Liver (tissue), 9 donors: ENCODE data around the gene CABP4. TPM values are rescaled to one million over a fixed set of nuclear protein-coding genes. Genes with fewer than 3 reads are reported as not detected.

Experiments
- DNase-seq: peaks from one replicate; pipeline ENCODE4 v3.0.0-alpha.2; 2017; ENCODE audit warnings: low spot score
- H3K27ac ChIP-seq, 2 donors: one replicate each; pipeline ENCODE4 v1.7.0; 2013; ENCODE audit warnings: inconsistent platforms in 2 of 2, low read length in 2 of 2, control low read depth in 1 of 2, low read depth in 1 of 2, mild to moderate bottlenecking in 1 of 2
- H3K27me3 ChIP-seq, 4 donors: one replicate each; pipeline versions ENCODE4 v1.6.1 to v1.7.0; 2013; ENCODE audit warnings: low read length in 3 of 4, inconsistent platforms in 1 of 4, mild to moderate bottlenecking in 1 of 4, moderate library complexity in 1 of 4; ENCODE audit not compliant: control insufficient read depth in 4 of 4, insufficient read depth in 4 of 4
- H3K36me3 ChIP-seq, 4 donors: one replicate each; pipeline versions ENCODE4 v1.6.1 to v1.7.0; 2013; ENCODE audit warnings: low read length in 3 of 4, mild to moderate bottlenecking in 3 of 4, low read depth in 1 of 4, moderate library complexity in 1 of 4; ENCODE audit not compliant: control insufficient read depth in 4 of 4, insufficient read depth in 3 of 4
- H3K4me1 ChIP-seq, 4 donors: one replicate each; pipeline versions ENCODE4 v1.6.1 to v1.7.0; 2013; ENCODE audit warnings: low read length in 3 of 4, mild to moderate bottlenecking in 3 of 4, moderate library complexity in 1 of 4; ENCODE audit not compliant: control insufficient read depth in 4 of 4, insufficient read depth in 4 of 4
- H3K4me3 ChIP-seq, 3 donors: one replicate each; pipeline versions ENCODE4 v1.6.1 to v1.7.0; 2013; ENCODE audit warnings: low read length in 3 of 3, control low read depth in 1 of 3, low read depth in 1 of 3, mild to moderate bottlenecking in 1 of 3
- H3K9ac ChIP-seq, 2 donors: one replicate each; pipeline ENCODE4 v1.7.0; 2013; ENCODE audit warnings: low read length in 2 of 2, mild to moderate bottlenecking in 2 of 2, moderate library complexity in 2 of 2, control low read depth in 1 of 2, low read depth in 1 of 2
- H3K9me3 ChIP-seq, 4 donors: one replicate each; pipeline versions ENCODE4 v1.6.1 to v1.7.0; 2013; ENCODE audit warnings: low read length in 3 of 4; ENCODE audit not compliant: control insufficient read depth in 4 of 4
- ATF3 ChIP-seq: IDR thresholded peaks from 2 replicates; pipeline ENCODE4 v1.6.1; 2016; ENCODE audit warnings: antibody characterized with exemption
- EGR1 ChIP-seq, 2 donors: IDR thresholded peaks; 2 replicates each; pipeline ENCODE4 v1.6.1; 2016 to 2018; ENCODE audit warnings: antibody characterized with exemption in 2 of 2, low read depth in 2 of 2
- FOXA1 ChIP-seq: IDR thresholded peaks from 2 replicates; pipeline ENCODE4 v1.6.1; 2016; ENCODE audit warnings: antibody characterized with exemption
- FOXA2 ChIP-seq: IDR thresholded peaks from 2 replicates; pipeline ENCODE4 v1.6.1; 2016; ENCODE audit warnings: antibody characterized with exemption
- GABPA ChIP-seq, 2 donors: IDR thresholded peaks in 1 of 2; conservative IDR thresholded peaks in 1 of 2; 2 replicates each; pipeline ENCODE4 v1.6.1; 2016; ENCODE audit warnings: antibody characterized with exemption in 2 of 2, mild to moderate bottlenecking in 1 of 2, moderate library complexity in 1 of 2
- HNF4A ChIP-seq, 2 donors: conservative IDR thresholded peaks; 2 replicates each; pipeline ENCODE4 v1.6.1; 2016; ENCODE audit warnings: antibody characterized with exemption in 2 of 2, mild to moderate bottlenecking in 2 of 2
- HNF4G ChIP-seq: IDR thresholded peaks from 2 replicates; pipeline ENCODE4 v1.6.1; 2016; ENCODE audit warnings: antibody characterized with exemption
- JUND ChIP-seq, 2 donors: IDR thresholded peaks; 2 replicates each; pipeline ENCODE4 v1.6.1; 2016; ENCODE audit warnings: antibody characterized with exemption in 2 of 2
- MAX ChIP-seq: IDR thresholded peaks from 2 replicates; pipeline ENCODE4 v1.6.1; 2016; ENCODE audit warnings: antibody characterized with exemption
- NR2F2 ChIP-seq: IDR thresholded peaks from 2 replicates; pipeline ENCODE4 v1.6.1; 2016; ENCODE audit warnings: antibody characterized with exemption
- RAD21 ChIP-seq, 2 donors: IDR thresholded peaks; 2 replicates each; pipeline ENCODE4 v1.6.1; 2016; ENCODE audit warnings: antibody characterized with exemption in 2 of 2, mild to moderate bottlenecking in 2 of 2
- RXRA ChIP-seq, 2 donors: IDR thresholded peaks; 2 replicates each; pipeline ENCODE4 v1.6.1; 2017 to 2018; ENCODE audit warnings: antibody characterized with exemption in 2 of 2, mild to moderate bottlenecking in 1 of 2
- SP1 ChIP-seq: IDR thresholded peaks from 2 replicates; pipeline ENCODE4 v1.6.1; 2018; ENCODE audit warnings: antibody characterized with exemption, mild to moderate bottlenecking
- TAF1 ChIP-seq: conservative IDR thresholded peaks from 2 replicates; pipeline ENCODE4 v1.6.1; 2016; ENCODE audit warnings: antibody characterized with exemption, mild to moderate bottlenecking
- YY1 ChIP-seq: IDR thresholded peaks from 2 replicates; pipeline ENCODE4 v1.6.1; 2016; ENCODE audit warnings: antibody characterized with exemption, mild to moderate bottlenecking
- WGBS: extraction: QIAGEN DNeasy Blood & Tissue Kit; methylation state at CpG from one replicate; pipeline ENCODE4 v1.1.7; 2013; 5-methylcytosine and 5-hydroxymethylcytosine counted together
- polyA plus RNA-seq, 2 donors: library from polyadenylated mRNA; stranded (reverse) in 1 of 2; unstranded in 1 of 2; fragments of 200-250 nt in 1 of 2; fragments of >200 nt in 1 of 2; fragmentation: Nextera tagmentation in 1 of 2; extraction: Ambion mirVana in 1 of 2; gene quantifications; one replicate each; pipeline versions ENCODE4 v1.2.1 to v1.2.3, GENCODE V29; 2013 to 2015
- total RNA-seq, 2 donors: library from RNA; depleted of rRNA; stranded (reverse); fragments of >200 nt; gene quantifications; one replicate each; pipeline ENCODE4 v1.2.3, GENCODE V29; 2014
- TF ChIP-seq, protein P1 (sequence below): IDR thresholded peaks from 2 replicates; pipeline ENCODE4 v1.6.1; 2016; ENCODE audit warnings: antibody characterized with exemption, mild to moderate bottlenecking
- TF ChIP-seq, protein P2 (sequence below): fragments of 150-350 bp; IDR thresholded peaks from 2 replicates; pipeline ENCODE4 v1.5.1; 2017; ENCODE audit warnings: improper control_type of control experiment, low read depth, low read length; ENCODE audit not compliant: missing input control
- TF ChIP-seq, protein P3 (sequence below): IDR thresholded peaks from 2 replicates; pipeline ENCODE4 v1.6.1; 2016; ENCODE audit warnings: antibody characterized with exemption
- donor health status: healthy.
- donor health status: healthy.
- donor health status: healthy.
- donor health status: healthy.
- donor health status: healthy.

The CABP4 gene
- total and polyA plus RNA-seq, 4 donors, result 0.85 to 2.9 (median 1.6) TPM

- no peak for DNase-seq
Measured at GRCh38 chr11:67441098-67441563, 14.0 kb upstream of the CABP4 start.

GRCh38 chr11:67441731-67442351 lies 13.3 kb upstream of the CABP4 start:
- no peaks in the 10 kb centered on the region for H3K27me3 ChIP-seq
- 92% methylated on average over 28 of the region's 28 CpGs for WGBS
- TF ChIP-seq ATF3 (no peak), NR2F2 (no peak), FOXA2 (no peak), TAF1 (no peak), SP1 (no peak), HNF4A (conservative IDR thresholded peaks at IDR 0.05) (no peak), GABPA (IDR thresholded peaks at IDR 0.05 in 1 of 2, conservative IDR thresholded peaks at IDR 0.05 in 1 of 2) (no peak), RAD21 (IDR thresholded peaks at IDR 0.05) (no peak), YY1 (no peak), EGR1 (IDR thresholded peaks at IDR 0.05; ENCODE audit: low read depth in 2 of 2) (no peak), RXRA (IDR thresholded peaks at IDR 0.05) (no peak), JUND (IDR thresholded peaks at IDR 0.05) (no peak), HNF4G (no peak), FOXA1 (no peak), MAX (no peak)
- TF ChIP-seq, protein P1, sequence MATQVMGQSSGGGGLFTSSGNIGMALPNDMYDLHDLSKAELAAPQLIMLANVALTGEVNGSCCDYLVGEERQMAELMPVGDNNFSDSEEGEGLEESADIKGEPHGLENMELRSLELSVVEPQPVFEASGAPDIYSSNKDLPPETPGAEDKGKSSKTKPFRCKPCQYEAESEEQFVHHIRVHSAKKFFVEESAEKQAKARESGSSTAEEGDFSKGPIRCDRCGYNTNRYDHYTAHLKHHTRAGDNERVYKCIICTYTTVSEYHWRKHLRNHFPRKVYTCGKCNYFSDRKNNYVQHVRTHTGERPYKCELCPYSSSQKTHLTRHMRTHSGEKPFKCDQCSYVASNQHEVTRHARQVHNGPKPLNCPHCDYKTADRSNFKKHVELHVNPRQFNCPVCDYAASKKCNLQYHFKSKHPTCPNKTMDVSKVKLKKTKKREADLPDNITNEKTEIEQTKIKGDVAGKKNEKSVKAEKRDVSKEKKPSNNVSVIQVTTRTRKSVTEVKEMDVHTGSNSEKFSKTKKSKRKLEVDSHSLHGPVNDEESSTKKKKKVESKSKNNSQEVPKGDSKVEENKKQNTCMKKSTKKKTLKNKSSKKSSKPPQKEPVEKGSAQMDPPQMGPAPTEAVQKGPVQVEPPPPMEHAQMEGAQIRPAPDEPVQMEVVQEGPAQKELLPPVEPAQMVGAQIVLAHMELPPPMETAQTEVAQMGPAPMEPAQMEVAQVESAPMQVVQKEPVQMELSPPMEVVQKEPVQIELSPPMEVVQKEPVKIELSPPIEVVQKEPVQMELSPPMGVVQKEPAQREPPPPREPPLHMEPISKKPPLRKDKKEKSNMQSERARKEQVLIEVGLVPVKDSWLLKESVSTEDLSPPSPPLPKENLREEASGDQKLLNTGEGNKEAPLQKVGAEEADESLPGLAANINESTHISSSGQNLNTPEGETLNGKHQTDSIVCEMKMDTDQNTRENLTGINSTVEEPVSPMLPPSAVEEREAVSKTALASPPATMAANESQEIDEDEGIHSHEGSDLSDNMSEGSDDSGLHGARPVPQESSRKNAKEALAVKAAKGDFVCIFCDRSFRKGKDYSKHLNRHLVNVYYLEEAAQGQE, result no peak
- TF ChIP-seq, protein P2, sequence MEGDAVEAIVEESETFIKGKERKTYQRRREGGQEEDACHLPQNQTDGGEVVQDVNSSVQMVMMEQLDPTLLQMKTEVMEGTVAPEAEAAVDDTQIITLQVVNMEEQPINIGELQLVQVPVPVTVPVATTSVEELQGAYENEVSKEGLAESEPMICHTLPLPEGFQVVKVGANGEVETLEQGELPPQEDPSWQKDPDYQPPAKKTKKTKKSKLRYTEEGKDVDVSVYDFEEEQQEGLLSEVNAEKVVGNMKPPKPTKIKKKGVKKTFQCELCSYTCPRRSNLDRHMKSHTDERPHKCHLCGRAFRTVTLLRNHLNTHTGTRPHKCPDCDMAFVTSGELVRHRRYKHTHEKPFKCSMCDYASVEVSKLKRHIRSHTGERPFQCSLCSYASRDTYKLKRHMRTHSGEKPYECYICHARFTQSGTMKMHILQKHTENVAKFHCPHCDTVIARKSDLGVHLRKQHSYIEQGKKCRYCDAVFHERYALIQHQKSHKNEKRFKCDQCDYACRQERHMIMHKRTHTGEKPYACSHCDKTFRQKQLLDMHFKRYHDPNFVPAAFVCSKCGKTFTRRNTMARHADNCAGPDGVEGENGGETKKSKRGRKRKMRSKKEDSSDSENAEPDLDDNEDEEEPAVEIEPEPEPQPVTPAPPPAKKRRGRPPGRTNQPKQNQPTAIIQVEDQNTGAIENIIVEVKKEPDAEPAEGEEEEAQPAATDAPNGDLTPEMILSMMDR, result no peak
- TF ChIP-seq, protein P3, sequence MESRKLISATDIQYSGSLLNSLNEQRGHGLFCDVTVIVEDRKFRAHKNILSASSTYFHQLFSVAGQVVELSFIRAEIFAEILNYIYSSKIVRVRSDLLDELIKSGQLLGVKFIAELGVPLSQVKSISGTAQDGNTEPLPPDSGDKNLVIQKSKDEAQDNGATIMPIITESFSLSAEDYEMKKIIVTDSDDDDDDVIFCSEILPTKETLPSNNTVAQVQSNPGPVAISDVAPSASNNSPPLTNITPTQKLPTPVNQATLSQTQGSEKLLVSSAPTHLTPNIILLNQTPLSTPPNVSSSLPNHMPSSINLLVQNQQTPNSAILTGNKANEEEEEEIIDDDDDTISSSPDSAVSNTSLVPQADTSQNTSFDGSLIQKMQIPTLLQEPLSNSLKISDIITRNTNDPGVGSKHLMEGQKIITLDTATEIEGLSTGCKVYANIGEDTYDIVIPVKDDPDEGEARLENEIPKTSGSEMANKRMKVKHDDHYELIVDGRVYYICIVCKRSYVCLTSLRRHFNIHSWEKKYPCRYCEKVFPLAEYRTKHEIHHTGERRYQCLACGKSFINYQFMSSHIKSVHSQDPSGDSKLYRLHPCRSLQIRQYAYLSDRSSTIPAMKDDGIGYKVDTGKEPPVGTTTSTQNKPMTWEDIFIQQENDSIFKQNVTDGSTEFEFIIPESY, result no peak
- H3K9ac ChIP-seq, result no peak overlapping the region
- H3K4me1 ChIP-seq, result peaks cover 4 to 21% (median 13%) of the 10 kb centered on the region in 4 donors
- no peak for DNase-seq
- no peak overlapping the region for H3K27ac ChIP-seq
- H3K9me3 ChIP-seq, result no peaks in the 10 kb centered on the region
- no peak overlapping the region for H3K4me3 ChIP-seq
- peaks cover 0 to 9% (median 0%) of the 10 kb centered on the region in 4 donors for H3K36me3 ChIP-seq

More at GRCh38 chr11:67441098-67441563, 14.0 kb upstream of the CABP4 start:
- Histone ChIP-seq H3K9ac (no peak overlapping the region), H3K9me3 (no peaks in the 10 kb centered on the region), H3K4me3 (no peak overlapping the region), H3K4me1 (peaks cover 4 to 21% (median 13%) of the 10 kb centered on the region in 4 donors), H3K36me3 (peaks cover 0 to 9% (median 0%) of the 10 kb centered on the region in 4 donors), H3K27ac (no peak overlapping the region), H3K27me3 (no peaks in the 10 kb centered on the region)
- no peak for TF ChIP-seq GABPA (IDR thresholded peaks at IDR 0.05 in 1 of 2, conservative IDR thresholded peaks at IDR 0.05 in 1 of 2)
- TF ChIP-seq MAX, result no peak
- no peak for TF ChIP-seq TAF1
- no peak for TF ChIP-seq RAD21 (IDR thresholded peaks at IDR 0.05)
- TF ChIP-seq EGR1 (IDR thresholded peaks at IDR 0.05; ENCODE audit: low read depth in 2 of 2), result no peak
- TF ChIP-seq RXRA (IDR thresholded peaks at IDR 0.05), result no peak
- TF ChIP-seq, protein P2, result no peak
- no peak for TF ChIP-seq NR2F2
- no peak for TF ChIP-seq HNF4A (conservative IDR thresholded peaks at IDR 0.05)
- 94% methylated on average over 21 of the region's 21 CpGs for WGBS
